Natural killer cell (primary cell): Measurements from ENCODE around the gene CGREF1. TPM values are rescaled to one million over a fixed set of nuclear protein-coding genes. Genes with fewer than 3 reads are reported as not detected.
A peak's percentile ranks its signal among the peaks of the same experiment; 100 is the strongest.

Experiments used
- ATAC-seq, 3 donors: fragments of 150-1000 bp in 2 of 3; fragments of 200-7000 bp in 1 of 3; cut with Tn5 transposase; 1 replicate in 1 of 3; 2 replicates in 2 of 3; pipeline ENCODE4 v1.10.0; 2021; ENCODE audit warnings: mild to moderate bottlenecking in 2 of 3, moderate library complexity in 2 of 3
- DNase-seq, 2 donors: peaks; one replicate each; pipeline versions ENCODE4 v3.0.0 to v3.0.0-alpha.2; 2013 to 2021; ENCODE audit warnings: mixed read lengths in 1 of 2
- H3K27ac ChIP-seq: one replicate; pipeline ENCODE4 v1.5.1; 2013; ENCODE audit warnings: mild to moderate bottlenecking, low read length
- H3K27me3 ChIP-seq: one replicate; pipeline ENCODE4 v1.6.1; 2013; ENCODE audit warnings: low read length; ENCODE audit not compliant: control insufficient read depth, insufficient read depth
- H3K36me3 ChIP-seq: one replicate; pipeline ENCODE4 v1.6.1; 2013; ENCODE audit warnings: low read length; ENCODE audit not compliant: control insufficient read depth, insufficient read depth
- H3K4me1 ChIP-seq: one replicate; pipeline ENCODE4 v1.6.1; 2013; ENCODE audit warnings: low read length; ENCODE audit not compliant: control insufficient read depth, insufficient read depth
- H3K4me3 ChIP-seq: one replicate; pipeline ENCODE4 v1.5.1; 2013; ENCODE audit warnings: low read length
- H3K9me3 ChIP-seq: one replicate; pipeline ENCODE4 v1.6.1; 2013; ENCODE audit warnings: low read length; ENCODE audit not compliant: control insufficient read depth, insufficient read depth
- H3K27ac Mint-ChIP-seq, 2 donors: one replicate each; pipeline ENCODE4 v1.8.0; 2022; ENCODE audit warnings: mild to moderate bottlenecking in 2 of 2, mixed read lengths in 2 of 2, moderate library complexity in 1 of 2
- H3K27me3 Mint-ChIP-seq, 2 donors: one replicate each; pipeline ENCODE4 v1.8.0; 2022; ENCODE audit warnings: low read depth in 2 of 2, mixed read lengths in 2 of 2
- H3K36me3 Mint-ChIP-seq: one replicate; pipeline ENCODE4 v1.8.0; 2022; ENCODE audit warnings: mixed read lengths
- H3K4me1 Mint-ChIP-seq, 2 donors: one replicate each; pipeline ENCODE4 v1.8.0; 2022; ENCODE audit warnings: mixed read lengths in 2 of 2
- H3K4me3 Mint-ChIP-seq: one replicate; pipeline ENCODE4 v1.8.0; 2022; ENCODE audit warnings: mild to moderate bottlenecking, moderate library complexity, mixed read lengths
- H3K9me3 Mint-ChIP-seq, 2 donors: one replicate each; pipeline ENCODE4 v1.8.0; 2022; ENCODE audit warnings: mixed read lengths in 2 of 2
- CTCF ChIP-seq: fragments of 200-600 bp; IDR thresholded peaks from one replicate; pipeline ENCODE4 v1.8.0; 2022; ENCODE audit warnings: antibody characterized with exemption
- WGBS: methylation state at CpG from one replicate; pipeline ENCODE4 v1.1.7; 2013; ENCODE audit warnings: missing lambda C conversion rate; ENCODE audit not compliant: insufficient coverage; 5-methylcytosine and 5-hydroxymethylcytosine counted together
- intact Hi-C: fragments of 100-400 bp; cut with micrococcal nuclease; formaldehyde crosslinking; loops from one replicate; pipeline ENCODE4 v1.14.2; 2022
- total RNA-seq, 4 donors: library from RNA; stranded (reverse); fragments of 120-200 nt in 1 of 4; gene quantifications; one replicate each; pipeline versions ENCODE4 v1.2.3 to v1.2.4, GENCODE V29; 2013 to 2022

The CGREF1 gene
- total RNA-seq, 3 donors from 2014 or later (not counting 1 experiment from before 2014, with no cell fraction given), result not detected

- Mint-ChIP-seq H3K27ac (peak overlapping the region in 1 of 2 donors; percentile 8), H3K4me3 (no peak overlapping the region), H3K27me3 (peaks cover 5% of the 10 kb centered on the region in 2 donors), H3K9me3 (no peaks in the 10 kb centered on the region), H3K36me3 (no peaks in the 10 kb centered on the region), H3K4me1 (peaks cover 12 to 16% of the 10 kb centered on the region in 2 donors)
- Histone ChIP-seq H3K36me3 (no peaks in the 10 kb centered on the region), H3K9me3 (no peaks in the 10 kb centered on the region), H3K4me1 (peaks cover 16% of the 10 kb centered on the region), H3K27me3 (peaks cover 2% of the 10 kb centered on the region), H3K4me3 (no peak overlapping the region), H3K27ac (no peak overlapping the region)
- no peak for TF ChIP-seq CTCF
- ATAC-seq (no peak), DNase-seq (no peak)
- WGBS, result 84% methylated on average over 7 of the region's 7 CpGs
- intact Hi-C loops, result loop anchor here (10.0 kb wide), 1 partner anchor 53 kb away; the partner anchor contains the start of gene KHK
These were observed 19.2 kb upstream of the CGREF1 start for GRCh38 chr2:27138111-27138510.

- WGBS, result 94% methylated on average over 21 of the region's 21 CpGs
- Histone ChIP-seq H3K27ac (no peak overlapping the region), H3K9me3 (no peaks in the 10 kb centered on the region), H3K4me1 (peaks cover 23% of the 10 kb centered on the region), H3K4me3 (no peak overlapping the region), H3K27me3 (no peaks in the 10 kb centered on the region), H3K36me3 (peaks cover 4% of the 10 kb centered on the region)
- no peak for TF ChIP-seq CTCF
- H3K36me3 Mint-ChIP-seq, result no peaks in the 10 kb centered on the region
- intact Hi-C loops, result loop anchor here (10.0 kb wide), 1 partner anchor 53 kb away; the partner anchor contains the start of gene KHK
- DNase-seq, result no peak
- H3K27ac Mint-ChIP-seq, result no peak overlapping the region
- peaks cover 0 to 2% of the 10 kb centered on the region in 2 donors for H3K27me3 Mint-ChIP-seq
- H3K4me3 Mint-ChIP-seq, result no peak overlapping the region
- no peak for ATAC-seq
- no peaks in the 10 kb centered on the region for H3K9me3 Mint-ChIP-seq
- H3K4me1 Mint-ChIP-seq, result peaks cover 18 to 22% of the 10 kb centered on the region in 2 donors
These were observed 18.5 kb upstream of the CGREF1 start for GRCh38 chr2:27137322-27137935.

- H3K27ac ChIP-seq, result no peak overlapping the region
- 96% methylated on average over 7 of the region's 7 CpGs for WGBS
- no peak for ATAC-seq
- no peak overlapping the region for H3K27ac Mint-ChIP-seq
- no peak overlapping the region for H3K4me3 ChIP-seq
- intact Hi-C loops, result loop anchor here (10.0 kb wide), 1 partner anchor 52 kb away; the partner anchor contains the start of gene KHK
- no peaks in the 10 kb centered on the region for H3K27me3 ChIP-seq
- H3K4me3 Mint-ChIP-seq, result no peak overlapping the region
- TF ChIP-seq CTCF, result no peak
- peaks cover 9% of the 10 kb centered on the region for H3K36me3 ChIP-seq
- H3K9me3 Mint-ChIP-seq, result no peaks in the 10 kb centered on the region
- H3K4me1 ChIP-seq, result peaks cover 24% of the 10 kb centered on the region
- no peaks in the 10 kb centered on the region for H3K27me3 Mint-ChIP-seq
- DNase-seq, result no peak
- H3K9me3 ChIP-seq, result no peaks in the 10 kb centered on the region
- peaks cover 18 to 22% of the 10 kb centered on the region in 2 donors for H3K4me1 Mint-ChIP-seq
- no peaks in the 10 kb centered on the region for H3K36me3 Mint-ChIP-seq
These were observed 17.8 kb upstream of the CGREF1 start for GRCh38 chr2:27136751-27137150.
